Brain microvascular endothelial cell (primary cell): Measurements from ENCODE around the gene PAFAH1B2.

Experiments
- DNase-seq: peaks from one replicate; pipeline ENCODE4 v3.0.0-alpha.2; 2020
- H3K27ac ChIP-seq: fragments of 250-450 bp; sonication (Bioruptor Pico); 2 replicates; pipeline ENCODE4 v1.5.1; 2020; ENCODE audit warnings: mild to moderate bottlenecking, moderate library complexity
- H3K27me3 ChIP-seq: fragments of 250-450 bp; sonication (Bioruptor Pico); replicated peaks from 2 replicates; pipeline ENCODE4 v1.5.1; 2020; ENCODE audit warnings: mild to moderate bottlenecking
- H3K36me3 ChIP-seq: fragments of 250-450 bp; sonication (Bioruptor Pico); replicated peaks from 2 replicates; pipeline ENCODE4 v1.5.1; 2020; ENCODE audit warnings: mild to moderate bottlenecking
- H3K4me3 ChIP-seq: 2 replicates; pipeline ENCODE4 v1.5.1; 2011; ENCODE audit warnings: low read depth, mild to moderate bottlenecking, control low read depth, low read length, moderate library complexity
- CTCF ChIP-seq: IDR thresholded peaks from 2 replicates; pipeline ENCODE4 v1.5.1; 2011; ENCODE audit warnings: low read depth, mild to moderate bottlenecking, moderate library complexity, low read length, control low read depth, inconsistent platforms; ENCODE audit errors: missing control alignments
- in situ Hi-C: cut with HindIII; loops from 2 replicates; pipeline ENCODE4 v1.10.0; 2017; ENCODE audit warnings: low sequenced_read_pairs, low pct_ligation_motif_present

Gene PAFAH1B2

GRCh38 chr11:117185736-117186430 is 41.8 kb downstream of the PAFAH1B2 start:
- Histone ChIP-seq H3K36me3 (peaks cover 44% of the 10 kb centered on the region), H3K4me3 (no peak overlapping the region), H3K27ac (no peak overlapping the region), H3K27me3 (no peaks in the 10 kb centered on the region)
- no peak for DNase-seq
- in situ Hi-C loops: no loop called here
- no peak for TF ChIP-seq CTCF

DNA sequence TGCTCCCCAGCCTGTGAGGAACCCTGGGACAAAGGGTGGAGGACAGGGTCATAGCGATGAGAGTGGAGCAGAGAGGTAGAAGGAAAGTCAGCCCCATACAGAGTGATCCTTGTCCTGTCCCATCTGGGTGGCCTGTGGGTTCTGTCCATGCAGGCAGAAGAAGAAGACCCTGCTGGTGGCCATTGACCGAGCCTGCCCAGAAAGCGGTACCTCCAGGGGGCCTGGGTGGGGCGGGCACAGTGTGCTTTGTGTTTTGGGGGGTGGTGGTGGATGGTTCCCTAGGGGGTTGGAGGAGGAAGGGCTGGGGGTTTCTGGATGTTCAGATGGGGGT is 42.3 kb downstream of the PAFAH1B2 start:
- H3K36me3 ChIP-seq: peaks cover 44% of the 10 kb centered on the region
- H3K27me3 ChIP-seq: no peaks in the 10 kb centered on the region
- H3K4me3 ChIP-seq: no peak overlapping the region
- no peak for DNase-seq
- no peak overlapping the region for H3K27ac ChIP-seq
- in situ Hi-C loops: no loop called here
- TF ChIP-seq CTCF: no peak

GRCh38 chr11:117187007-117187406 is 42.9 kb downstream of the PAFAH1B2 start:
- in situ Hi-C loops: no loop called here
- no peak overlapping the region for H3K27ac ChIP-seq

GRCh38 chr11:117187428-117187798 is 43.3 kb downstream of the PAFAH1B2 start:
- Histone ChIP-seq H3K4me3 (no peak overlapping the region), H3K36me3 (peaks cover 50% of the 10 kb centered on the region), H3K27ac (no peak overlapping the region), H3K27me3 (no peaks in the 10 kb centered on the region)
- DNase-seq: no peak
- no peak for TF ChIP-seq CTCF
- in situ Hi-C loops: no loop called here

More at GRCh38 chr11:117187007-117187406, 42.9 kb downstream of the PAFAH1B2 start:
- H3K4me3 ChIP-seq: no peak overlapping the region
- DNase-seq: no peak
- H3K27me3 ChIP-seq: no peaks in the 10 kb centered on the region
- TF ChIP-seq CTCF: no peak
- H3K36me3 ChIP-seq: peaks cover 49% of the 10 kb centered on the region

GRCh38 chr11:117187799-117188481 is 43.9 kb downstream of the PAFAH1B2 start:
- Histone ChIP-seq H3K27me3 (no peaks in the 10 kb centered on the region), H3K4me3 (no peak overlapping the region), H3K27ac (no peak overlapping the region), H3K36me3 (peaks cover 48% of the 10 kb centered on the region)
- TF ChIP-seq CTCF: no peak
- in situ Hi-C loops: no loop called here
- no peak for DNase-seq
